ENCODE measurements around the gene SGIP1. TPM values are rescaled to one million over a fixed set of nuclear protein-coding genes. Genes with fewer than 3 reads are reported as not detected.

SGIP1 gene
- polyA plus RNA-seq, 3 donors: not detected

DNA sequence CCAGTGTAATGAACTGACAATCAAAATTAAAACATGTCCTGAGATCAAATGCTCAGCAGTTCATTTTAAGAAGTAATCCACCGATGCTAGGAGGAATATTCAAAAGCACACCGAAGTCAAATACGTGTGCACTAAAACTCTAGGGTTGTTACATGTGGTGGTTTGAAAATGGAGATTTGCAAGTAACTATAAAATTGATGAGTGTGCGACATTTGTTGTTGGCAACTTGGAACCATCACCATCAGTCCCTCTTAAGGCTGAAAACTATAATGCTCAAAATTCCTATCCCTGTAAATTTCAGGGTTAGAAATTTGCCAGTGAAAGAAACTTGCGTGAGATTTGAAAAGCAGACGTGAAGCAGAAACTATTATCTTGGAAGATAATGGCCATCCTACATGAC, 13.3 kb upstream of the SGIP1 start:
- TF ChIP-seq, protein P1, sequence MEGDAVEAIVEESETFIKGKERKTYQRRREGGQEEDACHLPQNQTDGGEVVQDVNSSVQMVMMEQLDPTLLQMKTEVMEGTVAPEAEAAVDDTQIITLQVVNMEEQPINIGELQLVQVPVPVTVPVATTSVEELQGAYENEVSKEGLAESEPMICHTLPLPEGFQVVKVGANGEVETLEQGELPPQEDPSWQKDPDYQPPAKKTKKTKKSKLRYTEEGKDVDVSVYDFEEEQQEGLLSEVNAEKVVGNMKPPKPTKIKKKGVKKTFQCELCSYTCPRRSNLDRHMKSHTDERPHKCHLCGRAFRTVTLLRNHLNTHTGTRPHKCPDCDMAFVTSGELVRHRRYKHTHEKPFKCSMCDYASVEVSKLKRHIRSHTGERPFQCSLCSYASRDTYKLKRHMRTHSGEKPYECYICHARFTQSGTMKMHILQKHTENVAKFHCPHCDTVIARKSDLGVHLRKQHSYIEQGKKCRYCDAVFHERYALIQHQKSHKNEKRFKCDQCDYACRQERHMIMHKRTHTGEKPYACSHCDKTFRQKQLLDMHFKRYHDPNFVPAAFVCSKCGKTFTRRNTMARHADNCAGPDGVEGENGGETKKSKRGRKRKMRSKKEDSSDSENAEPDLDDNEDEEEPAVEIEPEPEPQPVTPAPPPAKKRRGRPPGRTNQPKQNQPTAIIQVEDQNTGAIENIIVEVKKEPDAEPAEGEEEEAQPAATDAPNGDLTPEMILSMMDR (IDR thresholded peaks at IDR 0.05): no peak
- no peaks in the 10 kb centered on the region for H3K36me3 Mint-ChIP-seq

DNA sequence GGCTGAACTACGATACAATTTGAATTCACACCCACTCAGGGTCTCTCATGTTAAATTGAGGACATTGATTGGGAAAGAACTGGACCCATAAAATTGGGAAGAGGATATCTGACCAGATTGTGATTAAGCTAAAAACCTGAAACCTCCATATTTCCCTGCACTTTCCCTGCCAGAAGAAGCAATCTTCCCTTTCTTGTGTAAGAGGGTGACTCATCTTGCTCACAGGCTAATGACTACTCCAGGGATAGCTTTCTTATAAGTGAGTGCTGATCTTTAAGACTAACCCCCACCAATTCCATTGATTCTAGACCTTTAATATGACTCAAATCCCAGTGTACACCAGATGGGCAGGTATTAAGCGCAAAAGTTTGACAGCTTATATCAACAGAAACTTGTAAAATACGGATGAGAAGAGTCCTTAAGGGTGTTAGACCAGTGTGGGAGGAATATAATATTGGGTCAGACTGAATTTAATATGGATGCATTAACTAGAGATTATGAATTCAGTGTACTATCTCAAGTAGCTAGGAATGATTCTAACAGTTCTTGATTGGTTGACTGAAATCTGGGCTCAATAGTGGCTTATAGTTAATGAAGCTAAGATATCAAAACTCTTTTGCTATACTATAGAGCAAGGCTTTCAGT, 12.1 kb upstream of the SGIP1 start:
- Histone ChIP-seq H3K9ac (ENCODE audit: insufficient read depth, low read length, poor library complexity, severe bottlenecking) (no peak overlapping the region), H3K27ac (ENCODE audit: low read depth in 1 of 2, low read length in 2 of 2) (no peak overlapping the region), H3K36me3 (replicated peaks in 1 of 2; ENCODE audit: control insufficient read depth in 1 of 2, insufficient read depth in 2 of 2, low read length in 2 of 2) (no peaks in the 10 kb centered on the region), H3K9me3 (replicated peaks in 1 of 2; ENCODE audit: control insufficient read depth in 1 of 2, insufficient read depth in 1 of 2, low read length in 2 of 2) (no peaks in the 10 kb centered on the region), H3K4me3 (replicated peaks in 1 of 3; ENCODE audit: low read depth in 2 of 3, low read length in 3 of 3) (no peak overlapping the region), H3K4me2 (replicated peaks; ENCODE audit: extremely low read depth, low read length, poor library complexity, severe bottlenecking) (no peak overlapping the region), H2AFZ (ENCODE audit: insufficient read depth, low read depth, low read length, poor library complexity, severe bottlenecking) (no peak overlapping the region), H4K20me1 (ENCODE audit: insufficient read depth, low read length) (no peaks in the 10 kb centered on the region), H3K79me2 (ENCODE audit: insufficient read depth, low read length) (no peaks in the 10 kb centered on the region), H3K4me1 (ENCODE audit: control insufficient read depth in 1 of 2, insufficient read depth in 2 of 2, low read length in 2 of 2) (no peaks in the 10 kb centered on the region), H3K27me3 (ENCODE audit: control insufficient read depth in 2 of 2, insufficient read depth in 2 of 2, low read length in 2 of 2) (no peaks in the 10 kb centered on the region)
- no peaks in the 10 kb centered on the region for H3K9me3 Mint-ChIP-seq
- WGBS (ENCODE audit: insufficient coverage): 100% methylated on average over 1 of the region's 3 CpGs
- no peak overlapping the region for H3K4me3 Mint-ChIP-seq
- no peaks in the 10 kb centered on the region for H3K36me3 Mint-ChIP-seq
- intact Hi-C loops (cut with micrococcal nuclease): no loop called here
- TF ChIP-seq, protein P1 (IDR thresholded peaks at IDR 0.05): no peak
- H3K27me3 Mint-ChIP-seq (ENCODE audit: low read depth in 3 of 3): peaks cover 0 to 3% (median 0%) of the 10 kb centered on the region in 3 donors
- peak in 1 of 3 donors; percentile 31 for DNase-seq
- H3K4me1 Mint-ChIP-seq: no peaks in the 10 kb centered on the region
- H3K27ac Mint-ChIP-seq: no peak overlapping the region

More for the DNA sequence above, 13.3 kb upstream of the SGIP1 start:
- Mint-ChIP-seq H3K27ac (no peak overlapping the region), H3K4me3 (no peak overlapping the region), H3K4me1 (no peaks in the 10 kb centered on the region), H3K27me3 (ENCODE audit: low read depth in 3 of 3) (peaks cover 0 to 3% (median 1%) of the 10 kb centered on the region in 3 donors), H3K9me3 (peaks cover 0 to 2% (median 0%) of the 10 kb centered on the region in 7 donors)
- no peak overlapping the region for H3K27ac ChIP-seq (ENCODE audit: low read depth in 1 of 2, low read length in 2 of 2)
- H3K9ac ChIP-seq (ENCODE audit: insufficient read depth, low read length, poor library complexity, severe bottlenecking): no peak overlapping the region
- H3K4me2 ChIP-seq (replicated peaks; ENCODE audit: extremely low read depth, low read length, poor library complexity, severe bottlenecking): no peak overlapping the region
- H3K4me3 ChIP-seq (replicated peaks in 1 of 3; ENCODE audit: low read depth in 2 of 3, low read length in 3 of 3): no peak overlapping the region
- H3K36me3 ChIP-seq (replicated peaks in 1 of 2; ENCODE audit: control insufficient read depth in 1 of 2, insufficient read depth in 2 of 2, low read length in 2 of 2): no peaks in the 10 kb centered on the region
- no peak overlapping the region for H2AFZ ChIP-seq (ENCODE audit: insufficient read depth, low read depth, low read length, poor library complexity, severe bottlenecking)
- no peaks in the 10 kb centered on the region for H3K27me3 ChIP-seq (ENCODE audit: control insufficient read depth in 2 of 2, insufficient read depth in 2 of 2, low read length in 2 of 2)
- intact Hi-C loops (cut with micrococcal nuclease): no loop called here
- no peak for DNase-seq
- 81% methylated on average over 3 of the region's 6 CpGs for WGBS (ENCODE audit: insufficient coverage)
- no peaks in the 10 kb centered on the region for H3K79me2 ChIP-seq (ENCODE audit: insufficient read depth, low read length)
- no peaks in the 10 kb centered on the region for H3K4me1 ChIP-seq (ENCODE audit: control insufficient read depth in 1 of 2, insufficient read depth in 2 of 2, low read length in 2 of 2)
- no peaks in the 10 kb centered on the region for H3K9me3 ChIP-seq (replicated peaks in 1 of 2; ENCODE audit: control insufficient read depth in 1 of 2, insufficient read depth in 1 of 2, low read length in 2 of 2)
- no peaks in the 10 kb centered on the region for H4K20me1 ChIP-seq (ENCODE audit: insufficient read depth, low read length)

Data from CD14-positive monocyte (primary cell).